NCI-H2107 (cell line): ENCODE measurements around the gene SHISA7.
A peak's percentile ranks its signal among the peaks of the same experiment; 100 is the strongest.

Source experiments
- DNase-seq: peaks from one replicate; lab custom pipeline; 2025; lab: John Stamatoyannopoulos, UW

Gene SHISA7

DNA sequence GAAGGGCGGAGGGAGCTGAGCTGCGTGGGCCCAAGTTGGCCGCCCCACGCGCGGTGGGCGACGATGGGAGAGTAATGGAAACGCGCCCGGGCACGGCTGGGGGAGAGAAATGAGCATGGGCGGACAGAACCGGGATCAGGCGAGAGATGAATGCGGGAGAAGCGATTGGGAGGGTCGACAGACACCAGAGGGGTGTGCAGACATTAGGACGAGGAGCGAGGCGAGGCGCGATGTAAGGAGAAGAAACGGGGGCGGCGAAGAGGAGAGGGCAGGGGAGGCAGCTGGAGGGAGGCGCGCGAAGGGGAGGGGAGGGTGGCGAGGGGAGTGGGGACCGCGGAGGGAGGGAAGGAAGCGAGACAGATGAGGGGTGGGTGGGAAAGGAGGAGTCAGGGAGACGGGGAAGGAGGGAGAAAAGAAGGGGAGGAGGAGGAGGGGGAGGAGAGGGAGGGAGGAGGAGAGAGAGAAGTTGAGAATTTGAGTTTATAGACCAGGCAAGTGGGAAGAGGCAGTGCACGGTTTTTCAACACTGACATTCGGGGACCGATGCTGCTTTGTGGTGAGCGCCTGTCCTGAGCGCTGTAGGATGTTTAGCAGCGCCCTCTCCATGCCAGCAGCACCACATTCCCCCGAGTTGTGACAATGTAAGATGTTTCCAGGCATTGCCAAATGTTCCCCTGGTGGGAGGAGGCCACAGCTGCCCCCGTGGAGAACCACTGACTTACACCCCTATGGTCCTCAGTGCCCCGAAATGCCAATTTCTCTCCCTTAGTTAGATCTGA, at the start of gene SHISA7:
SHISA7 (minus strand) TSS at position 256 of the 779 bp plus-strand sequence. CDS start 437 bp downstream, outside the sequence.
- DNase-seq: no peak

DNA sequence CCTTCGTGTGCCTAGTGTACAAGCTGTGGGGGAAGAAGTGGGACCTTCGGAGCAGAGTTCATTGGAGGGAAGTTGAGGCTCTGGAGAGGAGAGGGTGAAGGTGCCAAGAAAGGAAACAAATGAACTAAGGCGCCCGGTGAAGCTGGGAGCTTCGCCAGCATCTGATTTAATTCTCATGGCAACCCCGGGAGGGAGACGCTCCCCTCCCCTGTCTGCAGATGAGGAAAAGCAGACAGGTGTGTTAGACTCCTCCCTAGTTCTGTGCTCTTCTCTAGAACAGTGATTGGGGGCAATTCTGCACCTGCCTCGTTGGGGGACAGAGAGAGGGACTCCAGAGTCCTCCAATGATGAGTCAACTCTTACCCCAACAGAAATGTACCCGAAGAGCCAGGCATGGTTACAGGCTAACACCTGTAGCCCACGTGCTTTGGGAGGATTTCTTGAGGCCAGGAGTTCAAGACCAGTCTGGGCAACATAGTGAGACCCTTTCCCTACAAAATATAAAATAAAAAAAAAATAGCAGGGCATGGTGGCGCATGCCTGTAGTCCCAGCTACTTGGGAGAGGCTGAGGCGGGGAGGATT, 49.4 kb upstream of the SHISA7 start:
- DNase-seq: peak; percentile 31

DNA sequence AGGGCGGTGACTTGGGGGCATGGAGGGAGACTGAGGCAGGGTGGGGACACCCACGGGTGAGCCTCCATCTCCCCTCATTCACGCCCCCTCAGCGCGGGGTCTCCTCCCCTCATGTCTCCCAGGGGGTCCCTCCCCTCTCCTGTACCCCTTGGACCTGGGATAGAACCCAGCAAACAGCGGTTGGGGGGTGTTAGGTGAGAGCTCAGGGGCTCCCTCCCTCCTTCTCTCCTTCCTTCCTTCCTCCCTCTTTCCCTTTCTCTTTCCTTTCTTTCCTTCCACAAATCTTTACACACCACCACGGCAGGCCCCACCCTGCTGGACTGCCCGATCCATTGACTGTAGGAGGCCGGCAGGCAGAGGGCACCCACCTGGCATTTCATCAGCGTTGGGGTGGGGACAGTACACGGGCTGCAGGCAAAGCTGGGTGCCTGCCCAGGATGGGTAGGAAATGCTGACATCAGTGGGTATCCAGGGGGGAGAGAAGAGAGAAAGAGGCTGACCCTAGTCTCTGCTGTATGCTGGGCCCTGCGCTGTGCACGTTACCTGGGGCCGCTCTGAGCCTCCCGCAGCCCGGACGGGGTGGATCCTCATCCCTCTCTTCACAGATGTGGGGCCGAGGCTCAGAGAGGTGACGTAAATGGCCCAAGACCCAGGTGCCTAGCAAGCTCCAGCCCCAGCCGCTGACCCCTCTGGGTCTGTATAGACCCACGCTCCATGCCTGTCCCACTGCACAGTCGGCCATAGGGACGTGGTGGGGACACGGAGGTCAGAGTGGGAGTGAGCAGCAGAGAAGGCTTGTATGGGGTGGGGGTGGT, 48.7 kb upstream of the SHISA7 start:
- DNase-seq: no peak

DNA sequence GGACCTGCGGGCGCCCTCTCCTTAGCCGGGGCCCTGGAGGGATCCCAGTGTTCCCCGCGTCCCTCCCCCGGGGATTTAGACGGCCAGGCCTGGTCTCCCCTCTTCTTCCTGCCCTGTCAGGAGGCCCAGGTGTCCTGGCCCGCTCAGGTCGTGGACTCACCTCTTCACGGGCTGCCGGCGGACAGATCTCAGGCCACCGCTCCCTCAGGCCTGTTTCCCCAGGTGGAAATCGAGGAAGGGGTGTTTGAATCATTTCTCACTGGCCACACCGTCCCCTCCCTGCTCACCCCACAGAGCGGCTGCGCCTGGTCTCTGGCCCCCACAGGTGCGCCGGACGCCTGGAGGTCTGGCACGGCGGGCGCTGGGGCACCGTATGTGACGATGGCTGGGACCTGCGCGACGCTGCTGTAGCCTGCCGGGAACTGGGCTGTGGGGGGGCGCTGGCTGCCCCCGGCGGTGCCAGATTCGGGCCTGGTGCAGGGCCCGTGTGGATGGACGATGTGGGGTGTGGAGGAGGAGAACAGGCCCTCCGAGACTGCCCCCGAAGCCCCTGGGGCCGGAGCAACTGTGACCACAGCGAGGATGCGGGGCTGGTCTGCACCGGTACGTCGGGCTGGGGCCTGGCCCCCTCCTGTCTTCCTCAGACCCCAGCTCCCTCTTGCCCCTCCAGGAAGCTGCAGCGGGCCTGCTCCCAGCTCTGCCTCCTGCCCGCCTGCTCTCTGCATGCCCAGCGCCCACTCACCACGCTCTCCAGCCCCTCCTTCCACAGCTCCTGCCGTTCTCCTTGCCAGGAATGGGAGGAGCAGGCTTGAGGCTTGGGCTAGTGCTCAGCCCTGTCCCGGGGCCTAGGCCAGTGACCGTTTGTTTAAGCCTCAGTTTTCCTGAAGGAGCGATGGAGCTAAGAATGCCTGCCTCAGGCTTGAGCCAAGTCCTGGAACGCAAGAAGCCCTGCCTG, 47.7 kb upstream of the SHISA7 start:
- DNase-seq: no peak

DNA sequence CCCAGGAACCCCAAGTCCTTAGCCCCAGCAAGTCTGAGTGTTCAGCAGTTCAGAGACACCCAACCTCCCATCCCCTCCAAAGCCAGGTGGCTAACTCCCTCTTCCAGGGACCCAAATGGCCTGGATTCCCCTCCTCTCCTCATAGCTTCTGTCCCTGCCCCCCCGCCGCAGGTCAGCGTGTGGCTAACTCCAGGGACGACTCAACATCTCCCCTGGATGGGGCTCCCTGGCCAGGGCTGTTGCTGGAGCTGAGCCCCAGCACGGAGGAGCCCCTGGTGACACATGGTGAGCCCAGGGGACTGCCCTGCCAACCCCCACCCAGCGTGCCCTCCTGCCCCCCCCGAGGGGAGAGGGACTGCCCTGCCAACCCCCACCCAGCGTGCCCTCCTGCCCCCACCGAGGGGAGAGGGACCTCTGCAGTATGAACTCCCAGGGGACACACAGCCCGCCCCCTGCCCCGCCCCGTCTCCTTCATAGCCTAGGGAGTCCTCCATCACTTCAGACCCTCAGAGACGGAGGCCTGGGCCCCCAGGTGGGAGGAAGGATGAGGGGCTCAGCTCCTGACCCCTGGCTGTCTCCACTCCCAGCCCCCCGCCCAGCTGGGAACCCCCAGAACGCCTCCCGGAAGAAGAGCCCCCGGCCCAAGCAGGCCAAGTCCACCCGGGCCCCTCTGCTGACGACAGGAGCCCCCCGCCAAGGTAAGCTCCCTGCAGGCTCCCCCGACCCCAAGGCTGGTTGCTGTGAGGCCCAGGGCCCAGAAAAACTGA, 46.8 kb upstream of the SHISA7 start:
- no peak for DNase-seq

DNA sequence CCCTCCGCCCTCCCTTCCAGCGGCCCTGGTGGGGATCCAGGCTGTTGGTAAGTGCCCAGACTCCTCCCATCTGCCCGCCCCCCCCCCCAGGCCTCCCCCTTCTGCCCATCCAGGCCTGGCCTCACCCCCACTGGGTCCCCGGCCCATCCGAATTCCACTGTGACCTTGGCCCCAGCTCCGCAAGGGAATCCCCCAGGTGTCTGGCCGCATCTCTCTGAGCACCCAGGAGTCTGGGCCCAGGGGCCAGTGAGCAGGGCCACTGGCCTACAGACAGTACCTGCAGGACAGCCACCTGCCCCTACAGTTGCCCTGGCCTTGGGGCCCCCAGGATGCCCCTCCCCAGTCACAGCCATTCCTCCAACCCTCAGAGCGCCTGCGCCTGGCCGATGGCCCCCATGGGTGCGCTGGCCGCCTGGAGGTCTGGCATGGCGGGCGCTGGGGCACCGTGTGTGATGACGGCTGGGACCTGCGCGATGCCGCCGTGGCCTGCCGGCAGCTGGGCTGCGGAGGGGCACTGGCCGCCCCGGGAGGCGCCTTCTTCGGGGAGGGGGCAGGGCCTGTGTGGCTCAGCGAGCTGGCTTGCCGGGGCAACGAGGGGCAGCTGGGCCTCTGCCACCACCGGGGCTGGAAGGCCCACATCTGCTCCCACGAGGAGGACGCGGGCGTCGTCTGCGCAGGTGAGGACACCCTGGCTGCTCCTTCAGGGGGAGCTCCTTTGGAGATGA, 46.0 kb upstream of the SHISA7 start:
- DNase-seq: no peak

DNA sequence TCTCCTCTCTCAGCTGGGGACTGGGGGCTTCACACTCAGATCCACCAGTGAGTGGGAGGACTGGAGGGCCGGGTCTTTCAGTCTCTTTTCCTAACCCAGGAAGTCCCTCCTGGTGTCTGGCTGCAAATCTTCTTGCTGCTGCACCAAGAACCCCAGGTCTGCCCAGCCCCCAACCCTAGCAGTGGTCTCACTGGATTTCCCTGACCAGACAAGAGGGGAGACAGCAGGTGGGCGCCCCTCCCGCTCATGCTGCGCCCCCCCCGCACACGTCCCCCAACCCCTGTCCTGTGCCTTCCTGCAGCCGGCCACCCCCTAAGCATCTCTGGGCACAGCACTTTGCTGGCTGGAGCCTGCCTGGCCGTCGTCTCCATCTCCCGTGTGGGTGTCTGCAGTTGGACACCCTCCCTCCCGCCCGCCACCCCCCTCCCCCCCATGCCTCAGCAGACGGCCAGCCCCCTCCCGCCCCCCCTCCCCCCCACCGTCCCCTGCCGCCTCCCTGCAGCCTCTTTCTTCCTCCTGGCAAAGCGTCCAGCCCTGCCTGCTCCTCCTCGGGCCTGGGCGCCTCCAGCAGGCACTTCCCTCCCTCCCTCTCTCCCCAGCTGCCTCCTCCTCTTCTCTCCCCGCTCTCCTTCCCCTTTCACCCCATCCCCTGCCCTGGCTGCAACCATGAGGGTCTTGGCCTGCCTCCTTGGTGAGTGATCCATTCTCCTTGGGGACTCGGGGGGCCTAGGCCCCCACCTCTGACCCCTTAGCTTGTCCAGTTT, 45.0 kb upstream of the SHISA7 start, which contains the start of gene SSC5D:
SSC5D (plus strand) TSS at position 513 of the 764 bp plus-strand sequence; CDS start at position 667, 154 bp downstream.
- DNase-seq: no peak

DNA sequence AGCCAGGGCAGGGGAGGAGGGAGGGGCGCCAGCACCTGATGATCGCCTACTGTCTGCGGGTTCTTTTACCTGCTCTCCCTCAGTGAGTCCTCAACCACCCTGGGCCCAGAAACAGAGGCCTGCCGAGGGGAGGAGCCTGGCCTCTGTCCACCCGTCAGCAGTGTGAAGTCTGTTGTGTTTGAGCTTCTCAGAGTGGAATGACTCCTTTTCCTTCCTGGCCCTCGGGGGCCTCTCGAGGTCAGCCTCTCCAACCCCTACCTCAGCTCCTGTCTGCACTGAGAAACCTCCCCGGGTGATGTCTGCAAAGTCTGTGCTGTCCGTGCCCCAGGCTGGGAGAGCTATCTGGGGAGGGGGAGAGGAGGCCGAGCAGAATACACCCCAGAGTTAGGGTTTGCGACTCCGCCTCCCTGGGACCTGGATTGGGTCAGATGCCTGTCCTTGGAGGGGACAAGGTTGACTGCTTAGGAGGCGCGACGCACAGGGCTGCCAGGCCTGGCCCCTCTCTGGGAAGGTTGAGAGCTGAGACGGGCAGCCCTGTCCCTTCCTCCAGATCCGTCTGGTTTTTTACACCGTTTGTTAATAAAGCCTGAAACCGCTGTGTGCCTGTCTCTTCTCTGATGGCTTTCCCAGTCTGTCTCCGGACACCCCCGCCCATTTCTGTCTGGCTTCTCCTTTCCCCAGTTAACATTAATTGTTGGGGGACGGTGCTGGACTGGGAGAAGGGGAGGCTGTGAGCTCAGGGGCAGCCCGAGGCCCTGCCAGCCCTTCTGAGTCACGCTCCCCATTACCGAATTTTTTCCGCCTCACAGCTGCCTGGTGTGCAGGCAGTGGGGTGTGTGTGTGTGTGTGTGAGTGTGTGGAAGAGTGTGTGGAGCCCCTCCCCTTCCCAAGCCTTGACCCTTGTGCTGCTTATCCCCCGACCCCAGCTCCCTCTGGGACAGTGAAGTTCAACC, 44.1 kb upstream of the SHISA7 start:
- no peak for DNase-seq

DNA sequence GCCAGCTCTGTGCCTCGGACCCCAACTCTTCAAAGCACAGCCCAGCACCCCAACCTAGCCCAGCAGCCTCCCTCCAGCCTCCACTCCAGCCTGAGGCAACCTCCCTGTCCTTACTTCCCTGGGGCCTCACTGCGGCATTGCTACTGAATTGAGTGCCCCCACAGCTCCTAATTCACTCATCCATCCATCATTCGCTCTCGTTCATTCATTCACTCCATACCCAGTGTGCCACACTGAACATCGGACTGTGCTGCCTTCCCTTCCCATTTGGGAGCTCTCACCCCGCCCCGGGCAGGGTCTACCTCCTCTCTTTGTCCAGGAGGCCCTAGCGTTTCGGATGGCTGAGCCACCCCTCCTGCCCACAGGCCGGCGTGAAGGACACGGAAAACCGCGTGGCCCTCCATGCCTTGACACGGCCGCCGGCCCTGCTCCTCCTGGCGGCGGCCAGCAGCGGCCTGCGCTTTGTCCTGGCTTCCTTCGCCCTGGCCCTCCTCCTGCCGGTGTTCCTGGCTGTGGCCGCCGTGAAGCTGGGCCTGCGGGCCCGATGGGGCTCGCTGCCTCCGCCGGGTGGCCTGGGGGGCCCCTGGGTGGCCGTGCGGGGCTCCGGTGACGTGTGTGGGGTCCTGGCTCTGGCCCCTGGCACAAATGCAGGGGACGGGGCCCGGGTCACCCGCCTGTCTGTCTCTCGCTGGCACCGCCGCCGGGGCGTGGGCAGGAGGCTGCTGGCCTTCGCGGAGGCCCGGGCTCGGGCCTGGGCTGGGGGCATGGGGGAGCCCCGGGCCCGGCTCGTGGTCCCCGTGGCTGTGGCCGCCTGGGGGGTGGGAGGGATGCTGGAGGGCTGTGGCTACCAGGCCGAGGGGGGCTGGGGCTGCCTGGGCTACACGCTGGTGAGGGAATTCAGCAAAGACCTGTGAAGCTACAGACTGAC, 43.2 kb upstream of the SHISA7 start:
- DNase-seq: no peak

DNA sequence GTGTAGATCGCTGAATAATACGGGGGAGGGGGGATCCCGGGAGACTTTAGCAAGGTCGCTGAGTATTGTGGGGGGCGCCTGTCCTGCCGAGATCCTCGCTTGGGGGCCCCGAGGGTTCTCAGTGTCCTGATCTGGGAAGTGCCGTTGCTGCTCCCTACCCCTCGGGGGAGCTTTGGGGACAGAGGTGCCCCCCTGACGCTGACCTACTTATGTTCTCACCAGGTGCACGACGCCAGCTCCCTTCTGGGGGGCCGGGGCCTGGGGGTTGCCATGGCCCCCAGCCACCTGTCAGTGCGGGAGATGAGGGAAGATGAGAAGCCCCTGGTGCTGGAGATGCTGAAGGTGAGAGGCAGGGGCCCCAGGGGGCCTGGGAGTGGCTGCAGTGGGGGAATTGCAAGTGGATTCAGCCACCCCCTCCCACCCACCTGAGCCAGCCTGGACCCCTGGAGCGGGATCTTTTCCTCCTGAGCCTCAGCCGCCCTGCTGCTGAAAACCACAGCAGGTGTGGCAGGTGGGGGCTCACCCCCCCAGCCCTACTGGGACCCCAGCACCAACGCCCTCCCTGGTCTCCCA, 42.4 kb upstream of the SHISA7 start:
- peak; percentile 40 for DNase-seq

DNA sequence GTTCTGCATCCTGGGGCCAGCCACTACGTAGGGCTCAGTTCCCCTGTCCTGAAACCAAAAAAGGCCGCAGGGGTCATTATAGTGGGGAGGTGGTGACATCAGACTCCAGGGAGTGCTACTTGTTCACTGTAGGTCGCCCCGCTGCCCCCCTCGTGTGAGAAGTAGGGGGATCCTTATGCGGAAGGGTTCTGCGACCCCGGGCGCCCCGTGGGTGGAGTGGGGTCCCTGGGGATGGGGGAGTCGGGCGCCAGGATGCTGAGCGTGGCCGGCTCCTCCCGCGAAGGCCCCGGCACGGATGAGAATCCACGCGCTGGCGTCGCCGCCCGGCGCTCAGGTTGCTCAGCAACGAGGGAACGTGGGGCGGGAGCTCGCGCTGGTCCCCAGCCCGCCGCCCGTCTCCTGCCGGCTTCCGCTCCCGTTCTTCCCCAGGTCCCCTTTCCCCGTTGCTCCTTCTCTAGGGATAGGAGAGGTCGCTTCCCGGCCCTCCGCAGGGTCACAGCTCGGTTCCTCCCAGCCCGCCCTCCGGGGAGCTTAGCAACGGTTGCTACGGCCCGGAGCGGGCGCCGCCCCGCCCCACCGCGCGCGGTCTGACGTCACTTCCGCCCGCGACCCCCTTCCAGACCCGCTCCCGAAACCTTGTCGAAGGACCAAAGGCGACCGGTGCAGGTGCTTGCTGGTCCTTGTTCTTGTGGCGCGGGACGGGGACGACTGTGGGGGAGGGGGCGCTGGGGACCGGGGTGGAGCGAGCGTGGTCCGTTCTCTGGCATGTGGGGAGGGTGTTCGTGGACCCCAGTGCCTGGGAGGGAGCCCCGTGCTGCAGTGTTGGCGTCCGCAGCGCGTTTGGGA, 41.7 kb upstream of the SHISA7 start, which contains the start of gene NAT14:
NAT14 (plus strand) TSS at position 596 of the 846 bp plus-strand sequence. CDS start 521 bp downstream, outside the sequence.
- no peak for DNase-seq

DNA sequence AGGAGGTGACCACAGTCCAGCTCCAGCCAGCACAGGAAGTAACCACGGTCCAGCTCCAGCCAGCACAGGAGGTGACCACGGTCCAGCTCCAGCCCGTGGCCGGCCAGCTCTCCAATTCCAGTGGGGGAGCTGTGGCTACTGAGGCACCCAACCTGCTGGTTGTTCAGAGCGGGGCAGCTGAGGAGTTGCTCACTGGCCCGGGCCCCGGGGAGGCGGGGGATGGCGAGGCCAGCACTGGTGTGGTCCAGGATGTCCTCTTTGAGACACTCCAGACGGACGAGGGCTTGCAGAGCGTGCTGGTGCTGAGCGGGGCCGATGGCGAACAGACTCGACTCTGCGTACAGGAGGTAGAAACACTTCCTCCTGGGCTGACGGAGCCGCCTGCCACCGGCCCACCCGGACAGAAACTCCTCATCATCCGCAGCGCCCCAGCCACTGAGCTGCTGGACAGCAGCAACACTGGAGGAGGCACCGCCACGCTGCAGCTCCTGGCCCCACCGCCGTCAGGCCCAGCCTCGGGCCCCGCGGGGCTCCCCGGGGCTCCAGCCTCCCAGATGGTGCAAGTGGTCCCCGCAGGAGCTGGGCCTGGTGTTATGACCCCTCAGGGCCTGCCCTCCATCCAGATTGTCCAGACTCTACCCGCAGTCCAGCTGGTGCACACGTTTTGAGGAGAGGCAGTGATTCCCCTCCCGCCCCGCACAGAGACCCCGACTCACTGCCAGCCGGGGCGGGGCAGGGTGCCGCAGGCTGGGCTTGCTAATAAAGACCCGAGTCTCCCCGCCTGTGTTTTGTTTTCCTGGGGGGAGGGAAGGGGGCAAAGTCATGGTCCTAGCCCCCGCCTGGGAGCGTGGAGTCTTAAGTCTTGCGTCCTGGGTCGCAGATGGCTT, 40.8 kb upstream of the SHISA7 start:
- DNase-seq: no peak

DNA sequence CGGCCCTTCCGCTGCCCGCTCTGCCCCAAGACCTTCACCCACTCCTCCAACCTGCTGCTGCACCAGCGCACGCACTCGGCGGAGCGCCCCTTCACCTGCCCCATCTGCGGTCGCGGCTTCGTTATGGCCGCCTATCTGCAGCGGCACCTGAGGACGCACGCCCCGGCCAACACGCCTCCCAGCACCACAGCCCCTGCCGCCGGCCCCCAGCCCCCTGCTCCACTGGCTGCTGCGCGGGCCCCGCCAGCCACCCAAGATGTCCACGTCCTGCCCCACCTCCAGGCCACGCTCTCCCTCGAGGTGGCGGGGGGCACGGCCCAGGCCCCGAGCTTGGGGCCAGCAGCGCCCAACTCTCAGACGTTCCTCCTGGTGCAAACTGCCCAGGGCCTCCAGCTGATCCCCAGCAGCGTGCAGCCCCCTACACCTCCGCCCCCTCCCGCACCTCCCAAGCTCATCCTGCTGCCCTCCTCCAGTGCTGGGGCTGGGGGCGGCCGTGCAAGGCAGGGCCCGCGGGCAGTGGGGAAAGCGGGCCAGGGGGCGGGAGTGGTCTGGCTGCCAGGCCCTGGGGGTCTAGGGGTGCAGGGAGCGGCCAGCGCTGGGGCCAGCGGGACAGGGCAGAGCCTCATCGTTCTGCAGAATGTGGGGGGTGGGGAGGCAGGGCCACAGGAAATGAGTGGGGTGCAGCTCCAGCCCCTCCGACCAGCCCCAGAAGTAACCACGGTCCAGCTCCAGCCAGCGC, 40.0 kb upstream of the SHISA7 start:
- no peak for DNase-seq
